Measurements from ENCODE around the gene CELF6.
"Not testable (repeated sequence)": the region's sequence is repeated elsewhere in the genome, so short reads cannot be mapped to it uniquely, and the experiment has no call there.

Gene CELF6

DNA sequence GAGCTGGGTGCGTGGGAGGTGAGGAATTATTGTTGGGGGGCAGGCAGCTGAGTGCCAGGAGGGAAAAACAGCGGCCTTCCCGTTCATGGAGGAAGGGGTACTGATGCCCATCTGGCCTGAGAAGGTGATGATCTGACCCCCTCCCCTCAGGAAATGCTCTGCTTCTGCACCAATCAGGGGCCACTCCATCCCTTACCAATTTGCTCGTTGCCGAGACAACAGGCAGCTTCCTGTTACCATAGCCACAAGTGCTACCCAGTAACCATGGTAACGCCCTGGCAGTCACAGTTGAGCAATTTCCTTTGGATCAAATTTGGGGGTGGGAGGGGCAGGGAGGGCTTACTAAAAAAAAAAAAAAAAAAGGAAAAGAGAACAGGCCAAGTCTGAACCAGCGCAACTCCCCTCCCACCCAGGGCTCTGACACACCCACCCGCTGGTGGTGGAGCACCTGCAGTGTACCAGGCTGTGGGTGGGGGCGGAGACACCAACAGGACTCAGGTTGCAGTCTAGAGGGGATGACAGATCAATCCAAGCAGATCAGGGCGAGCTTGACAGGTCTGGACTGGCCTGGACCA, 13.7 kb downstream of the CELF6 start:
- peak in 1 of 2 experiments; percentile 6 for DNase-seq
- no peak for TF ChIP-seq POLR2A (IDR thresholded peaks at IDR 0.05; ENCODE audit: low read length)
- TF ChIP-seq GATA1 (IDR thresholded peaks at IDR 0.05; ENCODE audit: low read depth, low read length): no peak

GRCh38 chr15:72304596-72304995, 15.4 kb downstream of the CELF6 start:
- no peak for TF ChIP-seq POLR2A (IDR thresholded peaks at IDR 0.05; ENCODE audit: low read length)
- no peak for TF ChIP-seq GATA1 (IDR thresholded peaks at IDR 0.05; ENCODE audit: low read depth, low read length)
- DNase-seq: no peak

DNA sequence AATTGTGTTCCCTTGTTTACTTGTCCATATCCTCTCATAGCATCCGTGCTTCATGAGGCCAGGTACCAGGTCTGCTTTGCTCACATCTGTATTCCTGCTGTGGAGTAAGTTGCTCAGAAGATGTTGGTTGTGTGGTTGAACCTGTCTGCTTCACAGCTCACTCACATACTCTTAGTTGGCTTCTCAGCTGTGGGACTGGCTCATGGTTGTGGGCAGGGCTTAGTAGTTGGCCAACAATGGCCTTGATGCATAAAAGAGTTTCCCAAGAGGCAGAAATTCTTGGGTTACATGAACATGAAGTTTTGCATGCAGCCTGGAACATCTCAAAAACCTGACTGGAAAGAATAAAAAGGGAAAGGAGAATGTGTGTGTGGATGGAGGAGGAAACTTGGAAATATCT, 17.0 kb downstream of the CELF6 start:
- TF ChIP-seq GATA1 (IDR thresholded peaks at IDR 0.05; ENCODE audit: low read depth, low read length) (no peak), POLR2A (IDR thresholded peaks at IDR 0.05; ENCODE audit: low read length) (no peak)

GRCh38 chr15:72289597-72290325, 30.2 kb downstream of the CELF6 start:
- TF ChIP-seq POLR2A (IDR thresholded peaks at IDR 0.05; ENCODE audit: low read length) (no peak), GATA1 (IDR thresholded peaks at IDR 0.05; ENCODE audit: low read depth, low read length) (no peak)
- DNase-seq: no peak

More for the DNA sequence above, 17.0 kb downstream of the CELF6 start:
- no peak for DNase-seq

GRCh38 chr15:72288796-72289596, 31.0 kb downstream of the CELF6 start:
- TF ChIP-seq POLR2A (IDR thresholded peaks at IDR 0.05; ENCODE audit: low read length): no peak
- no peak for TF ChIP-seq GATA1 (IDR thresholded peaks at IDR 0.05; ENCODE audit: low read depth, low read length)
- DNase-seq: no peak

- peak; percentile 32 to 46 for DNase-seq
- TF ChIP-seq POLR2A (IDR thresholded peaks at IDR 0.05; ENCODE audit: low read length): no peak
- no peak for TF ChIP-seq GATA1 (IDR thresholded peaks at IDR 0.05; ENCODE audit: low read depth, low read length)
Measured at GRCh38 chr15:72285927-72286516, 33.9 kb downstream of the CELF6 start.

DNA sequence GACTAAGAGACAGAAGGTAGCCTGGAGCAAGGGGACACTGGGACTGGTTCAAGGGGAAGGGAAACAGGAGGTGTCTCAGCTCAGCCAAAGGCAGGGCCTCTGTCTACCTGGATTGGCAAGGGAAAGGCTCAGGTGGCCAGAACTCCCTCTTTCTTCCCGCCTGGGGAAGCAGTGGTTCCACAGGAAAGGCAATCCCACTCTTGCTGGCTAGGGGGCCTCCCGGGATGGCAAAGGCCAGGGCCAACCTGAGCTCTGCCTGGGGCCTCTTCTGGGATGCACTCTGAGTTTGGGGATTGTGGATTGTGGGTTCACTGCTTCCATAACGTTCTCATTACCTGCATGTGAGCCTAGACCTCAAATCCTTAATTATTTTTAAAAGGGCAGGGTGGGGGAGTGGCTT, 34.6 kb downstream of the CELF6 start:
- TF ChIP-seq GATA1 (IDR thresholded peaks at IDR 0.05; ENCODE audit: low read depth, low read length) (no peak), POLR2A (IDR thresholded peaks at IDR 0.05; ENCODE audit: low read length) (no peak)
- no peak for DNase-seq

GRCh38 chr15:72284781-72285180, 35.2 kb downstream of the CELF6 start:
- TF ChIP-seq GATA1 (IDR thresholded peaks at IDR 0.05; ENCODE audit: low read depth, low read length) (no peak), POLR2A (IDR thresholded peaks at IDR 0.05; ENCODE audit: low read length) (no peak)
- DNase-seq: no peak

- DNase-seq: no peak
- TF ChIP-seq GATA1 (IDR thresholded peaks at IDR 0.05; ENCODE audit: low read depth, low read length) (no peak), POLR2A (IDR thresholded peaks at IDR 0.05; ENCODE audit: low read length) (no peak)
Measured at GRCh38 chr15:72281713-72282112, 38.2 kb downstream of the CELF6 start.

- no peak for TF ChIP-seq POLR2A (IDR thresholded peaks at IDR 0.05; ENCODE audit: low read length)
- no peak for TF ChIP-seq GATA1 (IDR thresholded peaks at IDR 0.05; ENCODE audit: low read depth, low read length)
- no peak for DNase-seq
Measured at GRCh38 chr15:72280751-72281150, 39.2 kb downstream of the CELF6 start.

DNA sequence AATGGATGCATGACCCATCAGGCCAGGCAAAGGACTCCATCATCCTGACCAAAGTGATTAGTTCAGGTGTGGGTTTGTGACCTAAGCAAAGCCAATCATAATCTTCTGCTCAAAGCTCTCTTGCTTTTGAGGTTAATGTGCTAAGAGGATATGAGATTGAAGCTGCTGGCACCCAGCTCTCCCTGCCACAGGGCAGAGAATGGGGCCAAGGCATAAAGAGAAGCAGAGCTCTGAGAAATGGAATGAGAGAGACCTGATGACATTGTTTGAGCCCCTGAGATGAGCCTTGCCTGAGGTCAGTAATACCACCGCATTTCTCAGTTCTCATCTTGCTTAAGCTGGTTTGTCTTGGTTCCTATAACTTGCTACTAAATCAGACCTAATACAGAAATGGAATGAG, 41.2 kb downstream of the CELF6 start:
- TF ChIP-seq POLR2A (IDR thresholded peaks at IDR 0.05; ENCODE audit: low read length) (no peak), GATA1 (IDR thresholded peaks at IDR 0.05; ENCODE audit: low read depth, low read length) (no peak)
- no peak for DNase-seq

DNA sequence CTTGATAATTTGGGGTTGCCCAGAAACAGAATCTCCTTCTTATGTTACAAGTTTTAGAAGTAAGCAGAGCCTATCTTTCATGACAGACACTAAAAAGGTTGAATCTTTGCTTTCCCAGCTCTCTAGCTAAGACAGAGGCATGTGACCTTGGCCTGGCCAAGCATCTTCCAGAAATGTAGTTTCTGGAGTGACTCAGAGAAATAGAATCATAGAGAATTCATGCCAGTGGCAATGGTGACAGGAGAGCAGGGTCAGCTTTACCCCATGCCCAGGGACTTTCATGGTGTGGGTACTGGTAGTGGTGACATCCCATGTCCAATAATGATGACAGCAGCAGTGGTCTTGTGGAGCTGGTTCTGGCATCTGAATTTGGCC, 43.6 kb downstream of the CELF6 start:
- no peak for DNase-seq
- TF ChIP-seq GATA1 (IDR thresholded peaks at IDR 0.05; ENCODE audit: low read depth, low read length) (no peak), POLR2A (IDR thresholded peaks at IDR 0.05; ENCODE audit: low read length) (no peak)

- DNase-seq: not testable (repeated sequence)
Measured at GRCh38 chr15:72275635-72276325, 44.2 kb downstream of the CELF6 start.

DNA sequence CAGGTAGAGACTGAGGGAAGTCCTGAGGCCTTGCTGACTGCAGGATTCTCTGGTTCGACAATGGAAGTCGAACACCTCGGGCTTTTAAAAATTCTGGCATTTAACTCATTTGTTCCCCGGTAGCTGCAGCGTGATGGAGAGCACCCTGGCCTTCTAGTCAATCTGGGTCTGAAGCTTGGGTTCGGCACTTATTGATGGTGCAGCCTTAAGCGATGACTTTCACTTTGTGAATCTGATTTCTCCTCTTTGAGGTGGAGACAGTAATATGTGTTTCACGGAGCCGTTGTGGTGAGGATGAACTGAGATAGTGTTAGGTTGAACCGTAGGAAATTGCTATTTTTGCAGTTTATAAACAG, 47.0 kb downstream of the CELF6 start:
- DNase-seq: no peak
- TF ChIP-seq GATA1 (IDR thresholded peaks at IDR 0.05; ENCODE audit: low read depth, low read length) (no peak), POLR2A (IDR thresholded peaks at IDR 0.05; ENCODE audit: low read length) (no peak)

Data from erythroblast (primary cell).